Peyer's patch (tissue), 4 donors: ENCODE data around the gene SLPI.

Experiments
- POLR2A ChIP-seq, 2 donors: fragments of 450-650 bp; IDR thresholded peaks; one replicate each; pipeline ENCODE4 v1.5.1; 2017; ENCODE audit warnings: antibody characterized with exemption in 2 of 2, mild to moderate bottlenecking in 2 of 2, moderate library complexity in 2 of 2
- TF ChIP-seq, protein P1 (sequence below), 6 experiments: fragments of 450-650 bp in 4 of 6; fragments of 200-600 bp in 2 of 6; sonication (generic) in 1 of 6; IDR thresholded peaks; one replicate each; pipeline ENCODE4 v1.5.1; 2017 to 2019; ENCODE audit warnings: antibody characterized with exemption in 6 of 6, mild to moderate bottlenecking in 3 of 6, moderate library complexity in 1 of 6

- TF ChIP-seq, protein P1, sequence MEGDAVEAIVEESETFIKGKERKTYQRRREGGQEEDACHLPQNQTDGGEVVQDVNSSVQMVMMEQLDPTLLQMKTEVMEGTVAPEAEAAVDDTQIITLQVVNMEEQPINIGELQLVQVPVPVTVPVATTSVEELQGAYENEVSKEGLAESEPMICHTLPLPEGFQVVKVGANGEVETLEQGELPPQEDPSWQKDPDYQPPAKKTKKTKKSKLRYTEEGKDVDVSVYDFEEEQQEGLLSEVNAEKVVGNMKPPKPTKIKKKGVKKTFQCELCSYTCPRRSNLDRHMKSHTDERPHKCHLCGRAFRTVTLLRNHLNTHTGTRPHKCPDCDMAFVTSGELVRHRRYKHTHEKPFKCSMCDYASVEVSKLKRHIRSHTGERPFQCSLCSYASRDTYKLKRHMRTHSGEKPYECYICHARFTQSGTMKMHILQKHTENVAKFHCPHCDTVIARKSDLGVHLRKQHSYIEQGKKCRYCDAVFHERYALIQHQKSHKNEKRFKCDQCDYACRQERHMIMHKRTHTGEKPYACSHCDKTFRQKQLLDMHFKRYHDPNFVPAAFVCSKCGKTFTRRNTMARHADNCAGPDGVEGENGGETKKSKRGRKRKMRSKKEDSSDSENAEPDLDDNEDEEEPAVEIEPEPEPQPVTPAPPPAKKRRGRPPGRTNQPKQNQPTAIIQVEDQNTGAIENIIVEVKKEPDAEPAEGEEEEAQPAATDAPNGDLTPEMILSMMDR (IDR thresholded peaks at IDR 0.05) = no peak
- TF ChIP-seq POLR2A (IDR thresholded peaks at IDR 0.05) = no peak
These were observed 42.5 kb downstream of the SLPI start for GRCh38 chr20:45211569-45212474.
